Neuronal stem cell (in vitro differentiated cells): Measurements from ENCODE around the gene FBXW5.

Experiments used
- DNase-seq: peaks from one replicate; pipeline ENCODE4 v3.0.0-alpha.2; 2013; ENCODE audit warnings: low spot score
- H2AFZ ChIP-seq: one replicate; pipeline ENCODE4 v1.6.1; 2013; ENCODE audit warnings: mild to moderate bottlenecking, low read length, inconsistent platforms
- H2AK5ac ChIP-seq: 2 replicates; pipeline ENCODE4 v1.6.1; 2013; ENCODE audit warnings: low read depth, mild to moderate bottlenecking, inconsistent platforms, low read length, moderate library complexity, mixed read lengths
- H2BK120ac ChIP-seq: 2 replicates; pipeline ENCODE4 v1.6.1; 2013; ENCODE audit warnings: low read depth, mild to moderate bottlenecking, inconsistent platforms, low read length, moderate library complexity, mixed read lengths
- H2BK12ac ChIP-seq: one replicate; pipeline ENCODE4 v1.6.1; 2013; ENCODE audit warnings: low read length, inconsistent platforms
- H2BK15ac ChIP-seq: 2 replicates; pipeline ENCODE4 v1.6.1; 2013; ENCODE audit warnings: mild to moderate bottlenecking, low read length, inconsistent platforms, mixed read lengths
- H2BK5ac ChIP-seq: one replicate; pipeline ENCODE4 v1.6.1; 2013; ENCODE audit warnings: inconsistent platforms, mild to moderate bottlenecking, low read length, moderate library complexity
- H3K14ac ChIP-seq: one replicate; pipeline ENCODE4 v1.6.1; 2013; ENCODE audit warnings: low read length, inconsistent platforms
- H3K18ac ChIP-seq: 2 replicates; pipeline ENCODE4 v1.6.1; 2013; ENCODE audit warnings: low read length, inconsistent platforms
- H3K23ac ChIP-seq: 2 replicates; pipeline ENCODE4 v1.6.1; 2013; ENCODE audit warnings: low read depth, mild to moderate bottlenecking, mixed read lengths, low read length, inconsistent platforms; ENCODE audit not compliant: poor library complexity
- H3K27ac ChIP-seq: replicated peaks from 3 replicates; pipeline ENCODE4 v1.5.1; 2013; ENCODE audit warnings: low read length, inconsistent platforms
- H3K27me3 ChIP-seq, 3 experiments: 2 replicates each; pipeline ENCODE4 v1.6.1; 2013; ENCODE audit warnings: low read length in 3 of 3, mild to moderate bottlenecking in 2 of 3, inconsistent platforms in 1 of 3, low read depth in 1 of 3, mixed read lengths in 1 of 3, moderate library complexity in 1 of 3; ENCODE audit not compliant: control insufficient read depth in 3 of 3, insufficient read depth in 3 of 3
- H3K36me3 ChIP-seq, 2 donors: replicated peaks in 1 of 2; 2 replicates each; pipeline ENCODE4 v1.6.1; 2013; ENCODE audit warnings: low read length in 2 of 2; ENCODE audit not compliant: control insufficient read depth in 2 of 2, insufficient read depth in 2 of 2
- H3K4ac ChIP-seq: 2 replicates; pipeline ENCODE4 v1.6.1; 2013; ENCODE audit warnings: inconsistent platforms, mild to moderate bottlenecking, low read length, moderate library complexity
- H3K4me1 ChIP-seq, 2 donors: 1 replicate in 1 of 2; 2 replicates in 1 of 2; pipeline ENCODE4 v1.6.1; 2013; ENCODE audit warnings: low read length in 2 of 2, low read depth in 1 of 2; ENCODE audit not compliant: control insufficient read depth in 2 of 2, insufficient read depth in 1 of 2
- H3K4me2 ChIP-seq: one replicate; pipeline ENCODE4 v1.6.1; 2013; ENCODE audit warnings: mild to moderate bottlenecking, low read length, inconsistent platforms; ENCODE audit not compliant: insufficient read depth, poor library complexity, severe bottlenecking
- H3K4me3 ChIP-seq, 2 donors: 2 replicates each; pipeline ENCODE4 v1.5.1; 2013; ENCODE audit warnings: low read length in 2 of 2, mild to moderate bottlenecking in 2 of 2, inconsistent platforms in 1 of 2, moderate library complexity in 1 of 2
- H3K79me1 ChIP-seq: one replicate; pipeline ENCODE4 v1.6.1; 2013; ENCODE audit warnings: low read depth, mild to moderate bottlenecking, inconsistent platforms, low read length, moderate library complexity
- H3K9ac ChIP-seq: one replicate; pipeline ENCODE4 v1.6.1; 2013; ENCODE audit warnings: mild to moderate bottlenecking, low read depth, low read length, inconsistent platforms; ENCODE audit not compliant: poor library complexity
- H3K9me3 ChIP-seq, 2 donors: replicated peaks in 1 of 2; 2 replicates each; pipeline versions ENCODE3 to v1.6.1; 2013; ENCODE audit warnings: low read length in 2 of 2, mild to moderate bottlenecking in 2 of 2, inconsistent platforms in 1 of 2, low read depth in 1 of 2, mixed read lengths in 1 of 2, moderate library complexity in 1 of 2; ENCODE audit not compliant: control insufficient read depth in 2 of 2, insufficient read depth in 1 of 2
- H4K8ac ChIP-seq: one replicate; pipeline ENCODE4 v1.6.1; 2013; ENCODE audit warnings: low read depth, mild to moderate bottlenecking, inconsistent platforms, low read length, moderate library complexity
- H4K91ac ChIP-seq: one replicate; pipeline ENCODE4 v1.6.1; 2013; ENCODE audit warnings: low read length, low read depth, mild to moderate bottlenecking, inconsistent platforms; ENCODE audit not compliant: poor library complexity
- WGBS, 2 donors: extraction: QIAGEN DNeasy Blood & Tissue Kit; methylation state at CpG; one replicate each; pipeline ENCODE4 v1.1.7; 2013; ENCODE audit warnings: missing lambda C conversion rate in 2 of 2, mixed read lengths in 1 of 2; ENCODE audit not compliant: insufficient read length in 2 of 2, insufficient replicate concordance in 1 of 2; ENCODE audit errors: extremely low coverage in 2 of 2; 5-methylcytosine and 5-hydroxymethylcytosine counted together

Gene FBXW5

GRCh38 chr9:136957901-136958300 is 13.4 kb upstream of the FBXW5 start:
- Histone ChIP-seq H3K79me1 (peaks cover 3% of the 10 kb centered on the region), H3K4me2 (no peak overlapping the region), H4K91ac (no peak overlapping the region), H3K27me3 (peaks cover 0 to 28% (median 0%) of the 10 kb centered on the region in 3 experiments), H2BK5ac (no peak overlapping the region), H3K4me3 (no peak overlapping the region), H2AK5ac (peak overlapping the region; percentile 15), H2AFZ (no peak overlapping the region), H3K9ac (no peak overlapping the region), H2BK120ac (no peak overlapping the region), H3K4ac (no peak overlapping the region), H4K8ac (no peak overlapping the region), H3K18ac (peak overlapping the region; percentile 71), H3K9me3 (peaks cover 0 to 1% of the 10 kb centered on the region in 2 donors), H3K27ac (no peak overlapping the region), H2BK15ac (no peak overlapping the region), H3K4me1 (peaks cover 0 to 4% of the 10 kb centered on the region in 2 donors), H3K36me3 (no peaks in the 10 kb centered on the region), H2BK12ac (no peak overlapping the region), H3K23ac (no peak overlapping the region), H3K14ac (peak overlapping the region; percentile 47)
- DNase-seq, result no peak
- no CpG with 5 or more reads among the region's 6 CpGs for WGBS, 2 donors

- Histone ChIP-seq H4K8ac (no peak overlapping the region), H3K9ac (no peak overlapping the region), H2AK5ac (no peak overlapping the region), H3K23ac (no peak overlapping the region), H3K4me2 (no peak overlapping the region), H4K91ac (no peak overlapping the region), H3K4me3 (no peak overlapping the region), H2BK5ac (no peak overlapping the region), H3K4ac (no peak overlapping the region), H2BK120ac (no peak overlapping the region), H3K14ac (no peak overlapping the region), H2AFZ (no peak overlapping the region), H2BK15ac (no peak overlapping the region), H2BK12ac (no peak overlapping the region), H3K4me1 (peaks cover under 1 to 3% of the 10 kb centered on the region in 2 donors), H3K18ac (no peak overlapping the region), H3K27ac (no peak overlapping the region), H3K27me3 (peaks cover 0 to 24% (median 0%) of the 10 kb centered on the region in 3 experiments), H3K79me1 (peaks cover 3% of the 10 kb centered on the region), H3K36me3 (no peaks in the 10 kb centered on the region), H3K9me3 (no peaks in the 10 kb centered on the region)
- no peak for DNase-seq
- WGBS, 2 donors, result 100% methylated on average over 1 of the region's 1 CpG; no CpG with 5 or more reads in 1 of the 2 donors
These were observed 12.9 kb upstream of the FBXW5 start for GRCh38 chr9:136957461-136957860.

GRCh38 chr9:136956604-136957003 is 12.1 kb upstream of the FBXW5 start:
- no peak overlapping the region for H2AFZ ChIP-seq
- 100% methylated on average over 1 to 2 of the region's 4 CpGs for WGBS, 2 donors
- no peaks in the 10 kb centered on the region for H3K36me3 ChIP-seq

GRCh38 chr9:136955943-136956335 is 11.4 kb upstream of the FBXW5 start:
- Histone ChIP-seq H2AK5ac (peak overlapping the region; percentile 94), H3K4me3 (no peak overlapping the region), H3K9me3 (no peaks in the 10 kb centered on the region), H3K4ac (peak overlapping the region; percentile 76), H3K18ac (peak overlapping the region; percentile 57), H2BK5ac (peak overlapping the region; percentile 39), H2BK120ac (no peak overlapping the region), H3K4me2 (no peak overlapping the region), H2BK15ac (peak overlapping the region; percentile 0), H2AFZ (no peak overlapping the region), H3K36me3 (no peaks in the 10 kb centered on the region), H2BK12ac (no peak overlapping the region), H3K23ac (no peak overlapping the region), H3K27ac (no peak overlapping the region), H3K79me1 (peaks cover 3% of the 10 kb centered on the region), H3K14ac (peak overlapping the region; percentile 56), H3K9ac (peak overlapping the region; percentile 21), H4K8ac (no peak overlapping the region), H3K27me3 (peaks cover 0 to 21% (median 0%) of the 10 kb centered on the region in 3 experiments), H3K4me1 (peaks cover 4 to 6% of the 10 kb centered on the region in 2 donors), H4K91ac (no peak overlapping the region)
- no CpG with 5 or more reads among the region's 9 CpGs for WGBS, 2 donors
- DNase-seq, result no peak

More at GRCh38 chr9:136956604-136957003, 12.1 kb upstream of the FBXW5 start:
- Histone ChIP-seq H3K18ac (no peak overlapping the region), H3K4me1 (peaks cover 3 to 6% of the 10 kb centered on the region in 2 donors), H3K27ac (no peak overlapping the region), H2BK120ac (no peak overlapping the region), H3K9ac (no peak overlapping the region), H2BK5ac (no peak overlapping the region), H3K4me3 (no peak overlapping the region), H2AK5ac (no peak overlapping the region), H4K8ac (no peak overlapping the region), H3K23ac (no peak overlapping the region), H3K9me3 (no peaks in the 10 kb centered on the region), H2BK12ac (no peak overlapping the region), H3K79me1 (peaks cover 3% of the 10 kb centered on the region), H3K27me3 (peaks cover 0 to 24% (median 0%) of the 10 kb centered on the region in 3 experiments), H3K4me2 (no peak overlapping the region), H2BK15ac (no peak overlapping the region), H3K4ac (no peak overlapping the region), H4K91ac (peak overlapping the region; percentile 1), H3K14ac (no peak overlapping the region)
- no peak for DNase-seq
